Endothelial cell of umbilical vein (primary cell): Measurements from ENCODE around the gene CHN1. TPM values are rescaled to one million over a fixed set of nuclear protein-coding genes. Genes with fewer than 3 reads are reported as not detected.

Source experiments
- BruUV-seq: library from RNA; stranded (reverse); fragments of 400-500 nt; replicated peaks from 2 replicates; lab custom pipeline; 2021; lab: Mats Ljungman, UMichigan
- CTCF ChIA-PET: fragments of 300-600, 350-600 bp; sonication (Branson Sonifier 250); formaldehyde crosslinking; loops from one replicate; lab custom pipeline; 2021; ENCODE audit warnings: antibody characterized with exemption, inconsistent platforms; lab: Charles Lee
- POLR2A ChIA-PET: fragments of 300-600, 350-600 bp; sonication (Branson Sonifier 250); formaldehyde crosslinking; loops from one replicate; lab custom pipeline; 2021; ENCODE audit warnings: antibody characterized with exemption, inconsistent platforms; lab: Charles Lee
- DNase-seq: peaks from one replicate; pipeline ENCODE4 v3.0.0-alpha.2; 2011; ENCODE audit warnings: low read depth, low spot score
- FAIRE-seq: peaks from 2 replicates; lab custom pipeline; 2011; peaks lifted over from hg19 to GRCh38; lab: Jason Lieb, UNC
- H2AFZ ChIP-seq: 2 replicates; pipeline ENCODE4 v1.6.0; 2012; ENCODE audit warnings: low read depth, low read length, control low read depth, inconsistent platforms
- H3K27ac ChIP-seq: 2 replicates; pipeline ENCODE4 v1.5.1; 2011; ENCODE audit warnings: low read depth, mild to moderate bottlenecking, control low read depth, low read length, moderate library complexity; ENCODE audit not compliant: insufficient read depth
- H3K27me3 ChIP-seq, 2 experiments: 2 replicates each; pipeline versions ENCODE4 v1.6.0 to v1.6.1; 2011; ENCODE audit warnings: low read length in 2 of 2, mixed read lengths in 1 of 2; ENCODE audit not compliant: control insufficient read depth in 2 of 2, insufficient read depth in 2 of 2
- H3K36me3 ChIP-seq, 2 experiments: 2 replicates in 1 of 2; 3 replicates in 1 of 2; pipeline ENCODE4 v1.5.1; 2011; ENCODE audit warnings: low read length in 2 of 2, mild to moderate bottlenecking in 1 of 2, moderate library complexity in 1 of 2; ENCODE audit not compliant: control insufficient read depth in 2 of 2, insufficient read depth in 2 of 2; ENCODE audit errors: extremely low read depth in 1 of 2
- H3K4me1 ChIP-seq: 3 replicates; pipeline ENCODE4 v1.5.1; 2011; ENCODE audit warnings: mild to moderate bottlenecking, low read length; ENCODE audit not compliant: control insufficient read depth, insufficient read depth; ENCODE audit errors: extremely low read depth
- H3K4me2 ChIP-seq: 2 replicates; pipeline ENCODE4 v1.6.1; 2011; ENCODE audit warnings: low read length, control low read depth, mixed read lengths; ENCODE audit not compliant: insufficient read depth
- H3K4me3 ChIP-seq, 3 experiments: fragments of 200-600 bp in 1 of 3; sonication (generic), shearing (Covaris generic) in 1 of 3; replicated peaks in 1 of 3; 2 replicates each; pipeline ENCODE4 v1.5.1; 2011 to 2016; ENCODE audit warnings: control low read depth in 3 of 3, low read length in 3 of 3, mild to moderate bottlenecking in 2 of 3, inconsistent platforms in 1 of 3, low read depth in 1 of 3, moderate library complexity in 1 of 3; ENCODE audit not compliant: insufficient read depth in 1 of 3
- H3K79me2 ChIP-seq: 2 replicates; pipeline ENCODE4 v1.6.0; 2012; ENCODE audit warnings: low read length, inconsistent platforms; ENCODE audit not compliant: control insufficient read depth, insufficient read depth
- H3K9ac ChIP-seq: replicated peaks from 2 replicates; pipeline ENCODE3; 2011; ENCODE audit warnings: low read length, control low read depth; ENCODE audit not compliant: insufficient read depth; ENCODE audit errors: extremely low read depth
- H3K9me1 ChIP-seq: replicated peaks from 3 replicates; pipeline ENCODE4 v1.6.0; 2011; ENCODE audit warnings: mild to moderate bottlenecking, low read length; ENCODE audit not compliant: control insufficient read depth, insufficient read depth; ENCODE audit errors: extremely low read depth
- H3K9me3 ChIP-seq: replicated peaks from 2 replicates; pipeline ENCODE4 v1.5.1; 2012; ENCODE audit warnings: low read length, inconsistent platforms; ENCODE audit not compliant: control insufficient read depth, insufficient read depth
- H4K20me1 ChIP-seq: replicated peaks from 2 replicates; pipeline ENCODE3; 2011; ENCODE audit warnings: mild to moderate bottlenecking, low read length; ENCODE audit not compliant: control insufficient read depth, insufficient read depth; ENCODE audit errors: extremely low read depth
- GATA2 ChIP-seq: IDR thresholded peaks from 2 replicates; pipeline ENCODE4 v1.7.0; 2011; ENCODE audit warnings: low read depth, mild to moderate bottlenecking, moderate library complexity, mixed read lengths, low read length; ENCODE audit not compliant: insufficient read length, insufficient read depth
- POLR2AphosphoS5 ChIP-seq: IDR thresholded peaks from 2 replicates; pipeline ENCODE4 v1.6.1; 2012; ENCODE audit warnings: low read depth, mild to moderate bottlenecking, control low read depth, low read length, moderate library complexity; ENCODE audit not compliant: insufficient read depth
- dilution Hi-C: fragments of 300-500 bp; cut with MboI; formaldehyde crosslinking; loops from one replicate; pipeline ENCODE4 v1.15.0; 2019; ENCODE audit warnings: low sequenced_read_pairs; ENCODE audit not compliant: extremely low pct_ligation_motif_present
- intact Hi-C: fragments of 100-400 bp; cut with micrococcal nuclease; formaldehyde crosslinking; loops from one replicate; pipeline ENCODE4 v1.10.0; 2022
- polyA plus RNA-seq, 4 experiments: library from polyadenylated mRNA; depleted of rRNA in 3 of 4; stranded (reverse) in 3 of 4; unstranded in 1 of 4; fragments of >200 nt; gene quantifications; 2 replicates each; pipeline versions ENCODE4 v1.2.1 to v1.2.3, GENCODE V29; 2011 to 2012; ENCODE audit warnings: missing spikeins in 1 of 4
- total RNA-seq: library from RNA; stranded (reverse); gene quantifications from 2 replicates; pipeline ENCODE4 v1.2.3, GENCODE V29; 2021

CHN1 gene
- total and polyA plus RNA-seq, 2 donors (not counting 3 experiments of a cell fraction or from before 2014, with no cell fraction given), result 23.3 to 24.9 TPM

GRCh38 chr2:175004730-175004979 is 526 bp downstream of the CHN1 start:
- no peak for FAIRE-seq

DNA sequence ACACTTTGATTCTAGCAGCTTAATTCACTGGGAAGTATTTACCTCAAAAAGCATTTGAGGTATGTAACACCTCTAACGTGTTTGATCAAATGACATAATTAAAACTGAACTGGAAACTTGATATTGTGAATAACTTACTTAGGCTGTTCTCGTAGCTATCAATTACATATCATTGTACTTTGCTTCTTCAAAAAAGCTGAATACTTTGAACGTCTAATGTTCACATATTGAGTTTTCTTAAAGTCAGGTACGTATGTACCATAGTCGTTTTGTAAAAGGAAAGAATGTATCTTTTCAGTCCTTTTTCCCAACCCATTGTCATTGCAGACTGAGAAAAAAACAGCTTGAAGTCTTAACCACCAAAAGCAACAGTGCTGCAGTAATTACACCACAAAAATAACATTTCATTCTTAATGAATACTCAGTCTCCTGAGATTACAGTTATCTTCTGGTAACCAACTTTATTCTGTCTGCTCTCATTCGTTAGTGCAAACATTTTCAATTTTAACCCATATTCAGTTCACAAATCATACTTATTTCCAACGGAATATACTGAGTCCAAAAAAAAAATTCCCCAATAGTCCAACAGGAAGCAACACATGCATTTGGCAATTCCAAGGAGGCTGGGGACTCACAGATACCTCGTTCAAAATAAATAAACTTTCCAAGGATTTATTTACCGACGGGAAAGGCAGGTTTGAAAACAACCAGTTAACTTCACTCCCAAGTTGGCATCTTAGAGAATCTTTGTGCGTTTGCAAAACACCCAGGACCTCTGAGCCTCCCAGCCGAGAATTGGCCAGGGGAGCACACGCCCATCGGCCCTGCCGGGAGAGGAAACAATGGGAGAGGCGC is 1.1 kb downstream of the CHN1 start:
- peak; percentile 15 for FAIRE-seq
- Histone ChIP-seq H3K36me3 (no peaks in the 10 kb centered on the region), H3K79me2 (peaks cover 6% of the 10 kb centered on the region), H2AFZ (peak overlapping the region; percentile 77), H3K4me1 (peaks cover 18% of the 10 kb centered on the region), H3K4me3 (peak overlapping the region; percentile 70 to 89 (median 83)), H4K20me1 (no peaks in the 10 kb centered on the region), H3K9me3 (no peaks in the 10 kb centered on the region), H3K27me3 (peaks cover 0 to 3% of the 10 kb centered on the region in 2 experiments), H3K9me1 (no peaks in the 10 kb centered on the region), H3K4me2 (peak overlapping the region; percentile 97), H3K9ac (peak overlapping the region; percentile 63), H3K27ac (peak overlapping the region; percentile 35)
- dilution Hi-C loops (no loop called here), intact Hi-C loops (loop anchor here (10.0 kb wide), 1 partner anchor 409 kb away; the partner anchor contains the start of gene WIPF1)
- ChIA-PET CTCF (interaction anchor here (0.9 to 3.2 kb wide), 9 partner anchors 11 to 305 kb away, joined by 3 to 35 read pairs (median 6); no protein-coding TSS in a partner anchor), POLR2A (no interaction called here)
- TF ChIP-seq GATA2, result no peak
- DNase-seq, result peak; percentile 55
- TSS peak; percentile 32 for BruUV-seq

More at GRCh38 chr2:175004730-175004979, 526 bp downstream of the CHN1 start:
- DNase-seq, result no peak
- Histone ChIP-seq H3K4me3 (peak overlapping the region; percentile 70 to 89 (median 83)), H2AFZ (peak overlapping the region; percentile 83), H3K79me2 (peaks cover 6% of the 10 kb centered on the region), H3K9me1 (no peaks in the 10 kb centered on the region), H3K36me3 (no peaks in the 10 kb centered on the region), H3K9me3 (no peaks in the 10 kb centered on the region), H3K27ac (peak overlapping the region; percentile 30), H4K20me1 (no peaks in the 10 kb centered on the region), H3K4me1 (peaks cover 15% of the 10 kb centered on the region), H3K9ac (peak overlapping the region; percentile 64), H3K27me3 (peaks cover 0 to 3% of the 10 kb centered on the region in 2 experiments), H3K4me2 (peak overlapping the region; percentile 97)
- no TSS peak for BruUV-seq
- intact Hi-C loops, result loop anchor here (10.0 kb wide), 1 partner anchor 410 kb away; the partner anchor contains the start of gene WIPF1
- no peak for TF ChIP-seq POLR2AphosphoS5
- POLR2A ChIA-PET, result interaction anchor here (1.0 to 1.4 kb wide), 2 partner anchors 11 to 27 kb away, joined by 4 to 8 read pairs; no protein-coding TSS in a partner anchor
- CTCF ChIA-PET, result interaction anchor here (1.0 to 3.2 kb wide), 8 partner anchors 11 to 255 kb away, joined by 3 to 35 read pairs (median 9); no protein-coding TSS in a partner anchor
- dilution Hi-C loops, result no loop called here
